K562 (cell line): ENCODE results near the gene MATN4. TPM values are rescaled to one million over a fixed set of nuclear protein-coding genes. Genes with fewer than 3 reads are reported as not detected.

ENCODE experiments used
- BMI1 ChIP-seq: fragments of 150-350 bp; IDR thresholded peaks from 2 replicates; pipeline ENCODE4 v1.6.1; 2014; ENCODE audit warnings: low read length
- CAMTA2 ChIP-seq: fragments of 250-450 bp; sonication (Bioruptor Pico); conservative IDR thresholded peaks from 2 replicates; pipeline ENCODE4 v1.5.1; 2022
- DIDO1 ChIP-seq: fragments of 450-650 bp; IDR thresholded peaks from 2 replicates; pipeline ENCODE4 v1.6.1; 2016; ENCODE audit warnings: low read depth, missing biosample characterization, missing genetic modification characterization
- KLF10 ChIP-seq: fragments of 250-450 bp; sonication (Bioruptor Pico); IDR thresholded peaks from 2 replicates; pipeline ENCODE4 v1.6.1; 2021; ENCODE audit warnings: matching md5 sums
- MTA1 ChIP-seq: fragments of 450-650 bp; IDR thresholded peaks from 2 replicates; pipeline ENCODE4 v1.6.1; 2017; ENCODE audit warnings: borderline replicate concordance
- MTA3 ChIP-seq: fragments of 450-650 bp; formaldehyde crosslinking; IDR thresholded peaks from 2 replicates; pipeline ENCODE4 v1.6.1; 2017; ENCODE audit warnings: mild to moderate bottlenecking, borderline replicate concordance
- PPARD ChIP-seq: fragments of 250-450 bp; sonication (Bioruptor Pico); IDR thresholded peaks from 2 replicates; pipeline ENCODE4 v1.8.0; 2022; ENCODE audit warnings: inconsistent platforms, mild to moderate bottlenecking, moderate library complexity
- SAFB2 ChIP-seq: fragments of 200-400 bp; formaldehyde crosslinking; IDR thresholded peaks from 2 replicates; pipeline ENCODE4 v1.6.1; 2018; ENCODE audit warnings: borderline replicate concordance, low read length, low read depth, moderate library complexity; ENCODE audit not compliant: severe bottlenecking
- STAG1 ChIP-seq: sonication (generic); formaldehyde crosslinking; IDR thresholded peaks from 2 replicates; pipeline ENCODE4 v1.5.0; 2020; ENCODE audit warnings: missing genetic modification reagents, borderline replicate concordance
- TAL1 ChIP-seq: fragments of 450-650 bp; IDR thresholded peaks from 2 replicates; pipeline ENCODE4 v1.6.1; 2016; ENCODE audit warnings: mild to moderate bottlenecking
- ZBTB7A ChIP-seq: IDR thresholded peaks from 2 replicates; pipeline ENCODE4 v1.6.1; 2011; ENCODE audit warnings: low read depth, mild to moderate bottlenecking, low read length, moderate library complexity, borderline replicate concordance; ENCODE audit not compliant: control insufficient read depth
- ZNF140 ChIP-seq: fragments of 250-450 bp; sonication (Bioruptor Pico); IDR thresholded peaks from 2 replicates; pipeline ENCODE4 v1.8.0; 2021; ENCODE audit warnings: moderate library complexity, mild to moderate bottlenecking, inconsistent platforms
- ZNF165 ChIP-seq: fragments of 250-450 bp; sonication (Bioruptor Pico); IDR thresholded peaks from 2 replicates; pipeline ENCODE4 v1.4.0; 2020; ENCODE audit warnings: borderline replicate concordance
- ZNF584 ChIP-seq: fragments of 200-800 bp; sonication (Bioruptor generic); IDR thresholded peaks from 2 replicates; pipeline ENCODE4 v1.6.1; 2016; ENCODE audit warnings: low read depth, mild to moderate bottlenecking, missing genetic modification characterization, missing compliant biosample characterization
- ZNF695 ChIP-seq: fragments of 450-650 bp; formaldehyde crosslinking; IDR thresholded peaks from 2 replicates; pipeline ENCODE4 v1.4.0; 2020; ENCODE audit warnings: mild to moderate bottlenecking, moderate library complexity
- polyA plus RNA-seq, 8 experiments: library from polyadenylated mRNA; depleted of rRNA in 4 of 8; stranded (reverse) in 5 of 8; unstranded in 3 of 8; fragments of >200 nt; fragmentation: Nextera tagmentation in 2 of 8; fragmentation: Illumina TruSeq in 1 of 8; extraction: Ambion mirVana in 2 of 8; extraction: Trizol in 1 of 8; gene quantifications; 2 replicates each; pipeline versions ENCODE4 v1.2.1 to v1.2.3, GENCODE V29; 2011 to 2014; ENCODE audit warnings: inconsistent platforms in 1 of 8, missing spikeins in 1 of 8
- total RNA-seq, 7 experiments: library from RNA; depleted of rRNA in 6 of 7; stranded (reverse); fragments of >200 nt in 6 of 7; fragmentation: Illumina TruSeq in 2 of 7; extraction: Trizol in 2 of 7; gene quantifications; 2 replicates each; pipeline versions ENCODE4 v1.2.1 to v1.2.3, GENCODE V29; 2011 to 2021; ENCODE audit warnings: low replicate concordance in 1 of 7
- TF ChIP-seq, protein P1 (sequence below): fragments of 150-350 bp; IDR thresholded peaks from 2 replicates; pipeline ENCODE4 v1.6.1; 2014; ENCODE audit warnings: low read depth, mild to moderate bottlenecking, low read length, borderline replicate concordance
- TF ChIP-seq, protein P2 (sequence below): IDR thresholded peaks from 2 replicates; pipeline ENCODE4 v1.6.1; 2016; ENCODE audit warnings: missing genetic modification characterization, missing compliant biosample characterization
- TF ChIP-seq, protein P3 (sequence below): sonication (generic); formaldehyde crosslinking; IDR thresholded peaks from 2 replicates; pipeline ENCODE4 v1.8.1; 2022; ENCODE audit warnings: missing genetic modification reagents
- TF ChIP-seq, protein P4 (sequence below): fragments of 250-450 bp; sonication (Bioruptor Pico); IDR thresholded peaks from 2 replicates; pipeline ENCODE4 v1.5.0; 2021
- TF ChIP-seq, protein P5 (sequence below): fragments of 450-650 bp; IDR thresholded peaks from 2 replicates; pipeline ENCODE4 v1.6.1; 2014; ENCODE audit warnings: low read depth, mild to moderate bottlenecking, moderate library complexity, borderline replicate concordance

Gene MATN4
- total and polyA plus RNA-seq, 9 of the 15 experiments (the other 6 are each of a cell fraction or from before 2014, with no cell fraction given), result 0.09 TPM; not detected in 8

DNA sequence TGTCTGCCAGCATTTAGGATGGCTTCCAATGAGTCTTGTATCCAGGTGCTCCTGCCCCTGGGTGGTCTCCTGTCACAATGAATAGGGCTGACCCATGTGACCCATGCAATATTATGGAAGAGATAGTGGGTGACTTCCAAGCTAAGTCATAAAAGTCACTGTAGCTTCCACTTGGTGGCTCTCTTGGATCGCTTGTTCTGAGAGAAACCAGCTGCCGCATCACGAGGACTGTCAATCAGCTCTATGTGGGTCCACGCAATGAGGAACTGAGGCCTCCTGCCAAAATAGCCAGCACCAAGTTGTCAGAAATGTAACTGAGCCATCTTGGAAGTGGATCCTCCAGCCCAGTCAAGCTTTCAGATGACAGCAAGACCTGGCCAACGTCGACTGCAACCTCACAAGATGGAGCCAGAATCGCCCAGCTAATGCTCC is 14.9 kb upstream of the MATN4 start (continued):
- TF ChIP-seq, protein P1, sequence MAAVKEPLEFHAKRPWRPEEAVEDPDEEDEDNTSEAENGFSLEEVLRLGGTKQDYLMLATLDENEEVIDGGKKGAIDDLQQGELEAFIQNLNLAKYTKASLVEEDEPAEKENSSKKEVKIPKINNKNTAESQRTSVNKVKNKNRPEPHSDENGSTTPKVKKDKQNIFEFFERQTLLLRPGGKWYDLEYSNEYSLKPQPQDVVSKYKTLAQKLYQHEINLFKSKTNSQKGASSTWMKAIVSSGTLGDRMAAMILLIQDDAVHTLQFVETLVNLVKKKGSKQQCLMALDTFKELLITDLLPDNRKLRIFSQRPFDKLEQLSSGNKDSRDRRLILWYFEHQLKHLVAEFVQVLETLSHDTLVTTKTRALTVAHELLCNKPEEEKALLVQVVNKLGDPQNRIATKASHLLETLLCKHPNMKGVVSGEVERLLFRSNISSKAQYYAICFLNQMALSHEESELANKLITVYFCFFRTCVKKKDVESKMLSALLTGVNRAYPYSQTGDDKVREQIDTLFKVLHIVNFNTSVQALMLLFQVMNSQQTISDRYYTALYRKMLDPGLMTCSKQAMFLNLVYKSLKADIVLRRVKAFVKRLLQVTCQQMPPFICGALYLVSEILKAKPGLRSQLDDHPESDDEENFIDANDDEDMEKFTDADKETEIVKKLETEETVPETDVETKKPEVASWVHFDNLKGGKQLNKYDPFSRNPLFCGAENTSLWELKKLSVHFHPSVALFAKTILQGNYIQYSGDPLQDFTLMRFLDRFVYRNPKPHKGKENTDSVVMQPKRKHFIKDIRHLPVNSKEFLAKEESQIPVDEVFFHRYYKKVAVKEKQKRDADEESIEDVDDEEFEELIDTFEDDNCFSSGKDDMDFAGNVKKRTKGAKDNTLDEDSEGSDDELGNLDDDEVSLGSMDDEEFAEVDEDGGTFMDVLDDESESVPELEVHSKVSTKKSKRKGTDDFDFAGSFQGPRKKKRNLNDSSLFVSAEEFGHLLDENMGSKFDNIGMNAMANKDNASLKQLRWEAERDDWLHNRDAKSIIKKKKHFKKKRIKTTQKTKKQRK, result no peak
- no peak for TF ChIP-seq CAMTA2 (CRISPR knock-in tag)
- no peak for TF ChIP-seq ZNF695 (CRISPR knock-in tag)
- TF ChIP-seq KLF10, result no peak
- TF ChIP-seq BMI1, result no peak
- TF ChIP-seq ZNF584, result no peak
- TF ChIP-seq, protein P2, sequence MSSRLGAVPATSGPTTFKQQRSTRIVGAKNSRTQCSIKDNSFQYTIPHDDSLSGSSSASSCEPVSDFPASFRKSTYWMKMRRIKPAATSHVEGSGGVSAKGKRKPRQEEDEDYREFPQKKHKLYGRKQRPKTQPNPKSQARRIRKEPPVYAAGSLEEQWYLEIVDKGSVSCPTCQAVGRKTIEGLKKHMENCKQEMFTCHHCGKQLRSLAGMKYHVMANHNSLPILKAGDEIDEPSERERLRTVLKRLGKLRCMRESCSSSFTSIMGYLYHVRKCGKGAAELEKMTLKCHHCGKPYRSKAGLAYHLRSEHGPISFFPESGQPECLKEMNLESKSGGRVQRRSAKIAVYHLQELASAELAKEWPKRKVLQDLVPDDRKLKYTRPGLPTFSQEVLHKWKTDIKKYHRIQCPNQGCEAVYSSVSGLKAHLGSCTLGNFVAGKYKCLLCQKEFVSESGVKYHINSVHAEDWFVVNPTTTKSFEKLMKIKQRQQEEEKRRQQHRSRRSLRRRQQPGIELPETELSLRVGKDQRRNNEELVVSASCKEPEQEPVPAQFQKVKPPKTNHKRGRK, result no peak
- TF ChIP-seq MTA3, result peak; percentile 54; the same call in 1 of the 2 replicates
- TF ChIP-seq MTA1, result no peak
- TF ChIP-seq, protein P3, sequence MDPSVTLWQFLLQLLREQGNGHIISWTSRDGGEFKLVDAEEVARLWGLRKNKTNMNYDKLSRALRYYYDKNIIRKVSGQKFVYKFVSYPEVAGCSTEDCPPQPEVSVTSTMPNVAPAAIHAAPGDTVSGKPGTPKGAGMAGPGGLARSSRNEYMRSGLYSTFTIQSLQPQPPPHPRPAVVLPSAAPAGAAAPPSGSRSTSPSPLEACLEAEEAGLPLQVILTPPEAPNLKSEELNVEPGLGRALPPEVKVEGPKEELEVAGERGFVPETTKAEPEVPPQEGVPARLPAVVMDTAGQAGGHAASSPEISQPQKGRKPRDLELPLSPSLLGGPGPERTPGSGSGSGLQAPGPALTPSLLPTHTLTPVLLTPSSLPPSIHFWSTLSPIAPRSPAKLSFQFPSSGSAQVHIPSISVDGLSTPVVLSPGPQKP (CRISPR knock-in tag), result no peak
- TF ChIP-seq, protein P4, sequence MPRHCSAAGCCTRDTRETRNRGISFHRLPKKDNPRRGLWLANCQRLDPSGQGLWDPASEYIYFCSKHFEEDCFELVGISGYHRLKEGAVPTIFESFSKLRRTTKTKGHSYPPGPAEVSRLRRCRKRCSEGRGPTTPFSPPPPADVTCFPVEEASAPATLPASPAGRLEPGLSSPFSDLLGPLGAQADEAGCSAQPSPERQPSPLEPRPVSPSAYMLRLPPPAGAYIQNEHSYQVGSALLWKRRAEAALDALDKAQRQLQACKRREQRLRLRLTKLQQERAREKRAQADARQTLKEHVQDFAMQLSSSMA (CRISPR knock-in tag), result no peak
- TF ChIP-seq STAG1 (CRISPR knock-in tag), result peak; percentile 40; the same call in 1 of the 2 replicates
- no peak for TF ChIP-seq ZBTB7A
- no peak for TF ChIP-seq SAFB2
- TF ChIP-seq PPARD (CRISPR knock-in tag), result no peak
- TF ChIP-seq TAL1, result no peak
- no peak for TF ChIP-seq ZNF140 (CRISPR knock-in tag)
- no peak for TF ChIP-seq ZNF165 (CRISPR knock-in tag)
- TF ChIP-seq, protein P5, sequence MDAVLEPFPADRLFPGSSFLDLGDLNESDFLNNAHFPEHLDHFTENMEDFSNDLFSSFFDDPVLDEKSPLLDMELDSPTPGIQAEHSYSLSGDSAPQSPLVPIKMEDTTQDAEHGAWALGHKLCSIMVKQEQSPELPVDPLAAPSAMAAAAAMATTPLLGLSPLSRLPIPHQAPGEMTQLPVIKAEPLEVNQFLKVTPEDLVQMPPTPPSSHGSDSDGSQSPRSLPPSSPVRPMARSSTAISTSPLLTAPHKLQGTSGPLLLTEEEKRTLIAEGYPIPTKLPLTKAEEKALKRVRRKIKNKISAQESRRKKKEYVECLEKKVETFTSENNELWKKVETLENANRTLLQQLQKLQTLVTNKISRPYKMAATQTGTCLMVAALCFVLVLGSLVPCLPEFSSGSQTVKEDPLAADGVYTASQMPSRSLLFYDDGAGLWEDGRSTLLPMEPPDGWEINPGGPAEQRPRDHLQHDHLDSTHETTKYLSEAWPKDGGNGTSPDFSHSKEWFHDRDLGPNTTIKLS, result peak; percentile 76
- no peak for TF ChIP-seq DIDO1 (tag)
